Endothelial cell of umbilical vein (primary cell): ENCODE measurements around the gene SLC22A3. TPM values are rescaled to one million over a fixed set of nuclear protein-coding genes. Genes with fewer than 3 reads are reported as not detected.

Source experiments
- BruUV-seq: library from RNA; stranded (reverse); fragments of 400-500 nt; replicated peaks from 2 replicates; lab custom pipeline; 2021; lab: Mats Ljungman, UMichigan
- CTCF ChIA-PET: fragments of 300-600, 350-600 bp; sonication (Branson Sonifier 250); formaldehyde crosslinking; loops from one replicate; lab custom pipeline; 2021; ENCODE audit warnings: antibody characterized with exemption, inconsistent platforms; lab: Charles Lee
- POLR2A ChIA-PET: fragments of 300-600, 350-600 bp; sonication (Branson Sonifier 250); formaldehyde crosslinking; loops from one replicate; lab custom pipeline; 2021; ENCODE audit warnings: antibody characterized with exemption, inconsistent platforms; lab: Charles Lee
- DNase-seq: peaks from one replicate; pipeline ENCODE4 v3.0.0-alpha.2; 2011; ENCODE audit warnings: low read depth, low spot score
- FAIRE-seq: peaks from 2 replicates; lab custom pipeline; 2011; peaks lifted over from hg19 to GRCh38; lab: Jason Lieb, UNC
- H2AFZ ChIP-seq: 2 replicates; pipeline ENCODE4 v1.6.0; 2012; ENCODE audit warnings: low read depth, low read length, control low read depth, inconsistent platforms
- H3K27ac ChIP-seq: 2 replicates; pipeline ENCODE4 v1.5.1; 2011; ENCODE audit warnings: low read depth, mild to moderate bottlenecking, control low read depth, low read length, moderate library complexity; ENCODE audit not compliant: insufficient read depth
- H3K27me3 ChIP-seq, 2 experiments: 2 replicates each; pipeline versions ENCODE4 v1.6.0 to v1.6.1; 2011; ENCODE audit warnings: low read length in 2 of 2, mixed read lengths in 1 of 2; ENCODE audit not compliant: control insufficient read depth in 2 of 2, insufficient read depth in 2 of 2
- H3K36me3 ChIP-seq, 2 experiments: 2 replicates in 1 of 2; 3 replicates in 1 of 2; pipeline ENCODE4 v1.5.1; 2011; ENCODE audit warnings: low read length in 2 of 2, mild to moderate bottlenecking in 1 of 2, moderate library complexity in 1 of 2; ENCODE audit not compliant: control insufficient read depth in 2 of 2, insufficient read depth in 2 of 2; ENCODE audit errors: extremely low read depth in 1 of 2
- H3K4me1 ChIP-seq: 3 replicates; pipeline ENCODE4 v1.5.1; 2011; ENCODE audit warnings: mild to moderate bottlenecking, low read length; ENCODE audit not compliant: control insufficient read depth, insufficient read depth; ENCODE audit errors: extremely low read depth
- H3K4me2 ChIP-seq: 2 replicates; pipeline ENCODE4 v1.6.1; 2011; ENCODE audit warnings: low read length, control low read depth, mixed read lengths; ENCODE audit not compliant: insufficient read depth
- H3K4me3 ChIP-seq, 3 experiments: fragments of 200-600 bp in 1 of 3; sonication (generic), shearing (Covaris generic) in 1 of 3; replicated peaks in 1 of 3; 2 replicates each; pipeline ENCODE4 v1.5.1; 2011 to 2016; ENCODE audit warnings: control low read depth in 3 of 3, low read length in 3 of 3, mild to moderate bottlenecking in 2 of 3, inconsistent platforms in 1 of 3, low read depth in 1 of 3, moderate library complexity in 1 of 3; ENCODE audit not compliant: insufficient read depth in 1 of 3
- H3K79me2 ChIP-seq: 2 replicates; pipeline ENCODE4 v1.6.0; 2012; ENCODE audit warnings: low read length, inconsistent platforms; ENCODE audit not compliant: control insufficient read depth, insufficient read depth
- H3K9ac ChIP-seq: replicated peaks from 2 replicates; pipeline ENCODE3; 2011; ENCODE audit warnings: low read length, control low read depth; ENCODE audit not compliant: insufficient read depth; ENCODE audit errors: extremely low read depth
- H3K9me1 ChIP-seq: replicated peaks from 3 replicates; pipeline ENCODE4 v1.6.0; 2011; ENCODE audit warnings: mild to moderate bottlenecking, low read length; ENCODE audit not compliant: control insufficient read depth, insufficient read depth; ENCODE audit errors: extremely low read depth
- H3K9me3 ChIP-seq: replicated peaks from 2 replicates; pipeline ENCODE4 v1.5.1; 2012; ENCODE audit warnings: low read length, inconsistent platforms; ENCODE audit not compliant: control insufficient read depth, insufficient read depth
- H4K20me1 ChIP-seq: replicated peaks from 2 replicates; pipeline ENCODE3; 2011; ENCODE audit warnings: mild to moderate bottlenecking, low read length; ENCODE audit not compliant: control insufficient read depth, insufficient read depth; ENCODE audit errors: extremely low read depth
- CTCF ChIP-seq, 2 donors: IDR thresholded peaks; 1 replicate in 1 of 2; 2 replicates in 1 of 2; pipeline ENCODE4 v1.5.1; 2011; ENCODE audit warnings: low read length in 2 of 2, mild to moderate bottlenecking in 2 of 2, moderate library complexity in 2 of 2, control low read depth in 1 of 2, inconsistent platforms in 1 of 2, low read depth in 1 of 2; ENCODE audit not compliant: insufficient read depth in 1 of 2; ENCODE audit errors: extremely low read depth in 1 of 2
- EZH2 ChIP-seq: IDR thresholded peaks from 2 replicates; pipeline ENCODE4 v1.6.1; 2012; ENCODE audit warnings: borderline replicate concordance, low read depth, mild to moderate bottlenecking, moderate library complexity, low read length, inconsistent platforms; ENCODE audit not compliant: severe bottlenecking
- FOS ChIP-seq: IDR thresholded peaks from 2 replicates; pipeline ENCODE4 v1.6.1; 2011; ENCODE audit warnings: mild to moderate bottlenecking, low read length, moderate library complexity, borderline replicate concordance; ENCODE audit not compliant: insufficient read depth
- GATA2 ChIP-seq: IDR thresholded peaks from 2 replicates; pipeline ENCODE4 v1.7.0; 2011; ENCODE audit warnings: low read depth, mild to moderate bottlenecking, moderate library complexity, mixed read lengths, low read length; ENCODE audit not compliant: insufficient read length, insufficient read depth
- JUN ChIP-seq: IDR thresholded peaks from 2 replicates; pipeline ENCODE4 v1.6.1; 2011; ENCODE audit warnings: borderline replicate concordance, low read depth; ENCODE audit not compliant: insufficient read length, insufficient read depth
- MAX ChIP-seq: IDR thresholded peaks from 2 replicates; pipeline ENCODE4 v1.6.1; 2011; ENCODE audit not compliant: insufficient read depth, insufficient read length
- MYC ChIP-seq: IDR thresholded peaks from one replicate; pipeline ENCODE4 v1.6.1; 2011; ENCODE audit warnings: mild to moderate bottlenecking, low read depth, low read length
- POLR2A ChIP-seq: IDR thresholded peaks from 2 replicates; pipeline ENCODE4 v1.6.1; 2012; ENCODE audit warnings: low read depth, mild to moderate bottlenecking, control low read depth, low read length
- POLR2AphosphoS5 ChIP-seq: IDR thresholded peaks from 2 replicates; pipeline ENCODE4 v1.6.1; 2012; ENCODE audit warnings: low read depth, mild to moderate bottlenecking, control low read depth, low read length, moderate library complexity; ENCODE audit not compliant: insufficient read depth
- dilution Hi-C: fragments of 300-500 bp; cut with MboI; formaldehyde crosslinking; loops from one replicate; pipeline ENCODE4 v1.15.0; 2019; ENCODE audit warnings: low sequenced_read_pairs; ENCODE audit not compliant: extremely low pct_ligation_motif_present
- intact Hi-C: fragments of 100-400 bp; cut with micrococcal nuclease; formaldehyde crosslinking; loops from one replicate; pipeline ENCODE4 v1.10.0; 2022
- polyA plus RNA-seq, 4 experiments: library from polyadenylated mRNA; depleted of rRNA in 3 of 4; stranded (reverse) in 3 of 4; unstranded in 1 of 4; fragments of >200 nt; gene quantifications; 2 replicates each; pipeline versions ENCODE4 v1.2.1 to v1.2.3, GENCODE V29; 2011 to 2012; ENCODE audit warnings: missing spikeins in 1 of 4
- total RNA-seq: library from RNA; stranded (reverse); gene quantifications from 2 replicates; pipeline ENCODE4 v1.2.3, GENCODE V29; 2021

Gene SLC22A3
- total and polyA plus RNA-seq, 2 donors (not counting 3 experiments of a cell fraction or from before 2014, with no cell fraction given), result not detected

GRCh38 chr6:160303806-160304205 lies 44.4 kb upstream of the SLC22A3 start:
- no peak overlapping the region for H3K9ac ChIP-seq
- ChIA-PET CTCF (no interaction called here), POLR2A (no interaction called here)
- BruUV-seq, result no TSS peak
- no peak overlapping the region for H3K4me2 ChIP-seq
- no peaks in the 10 kb centered on the region for H3K4me1 ChIP-seq
- TF ChIP-seq JUN (no peak), FOS (no peak), POLR2AphosphoS5 (no peak), EZH2 (no peak), MYC (no peak), CTCF (IDR thresholded peaks at IDR 0.05; ENCODE audit: extremely low read depth in 1 of 2, insufficient read depth in 1 of 2, low read depth in 1 of 2, low read length in 2 of 2) (no peak), MAX (no peak), POLR2A (no peak), GATA2 (no peak)
- no peak overlapping the region for H2AFZ ChIP-seq
- H3K4me3 ChIP-seq, result no peak overlapping the region
- no peak for DNase-seq
- H3K79me2 ChIP-seq, result no peaks in the 10 kb centered on the region
- no peak overlapping the region for H3K27ac ChIP-seq
- no peak for FAIRE-seq
- H3K9me3 ChIP-seq, result no peaks in the 10 kb centered on the region
- no peaks in the 10 kb centered on the region for H3K36me3 ChIP-seq
- H4K20me1 ChIP-seq, result no peaks in the 10 kb centered on the region
- dilution Hi-C loops, result no loop called here
- no peaks in the 10 kb centered on the region for H3K27me3 ChIP-seq
- no peaks in the 10 kb centered on the region for H3K9me1 ChIP-seq
- intact Hi-C loops, result no loop called here
